Activated naive CD4-positive, alpha-beta T cell treated with anti-CD3 and anti-CD28 coated beads, Interleukin-2, amount 10 ng/mL, durations not matched to agents 5 hours and 36 hours (primary cell): ENCODE results near the gene DNAL4. TPM values are rescaled to one million over a fixed set of nuclear protein-coding genes. Genes with fewer than 3 reads are reported as not detected.

Experiments
- total RNA-seq, 2 experiments: library from RNA; stranded (reverse); gene quantifications; one replicate each; pipeline ENCODE4 v1.2.3, GENCODE V29; 2021

The DNAL4 gene
- total RNA-seq, result 1 to 10 TPM; 8.2 to 8.5 TPM

GRCh38 chr22:38793721-38794466 lies at the start of gene DNAL4:
TSS of gene DNAL4 (minus strand) at chr22:38794143. CDS start at chr22:38782731, 11,412 bp downstream.

GRCh38 chr22:38755911-38756532 lies 37.9 kb downstream of the DNAL4 start, which contains the start of gene SUN2:
TSS of gene SUN2 (minus strand) at chr22:38755998. CDS start at chr22:38752628, 3,370 bp downstream.

Other genes with a start within 250 kb of the DNAL4 start
- 1 to 10 TPM; 8.1 to 9.6 TPM for gene DMC1, start 224.0 kb downstream of the DNAL4 start, total RNA-seq
- under 1 TPM in 1 of 2 experiments, not detected in 1; 0.13 TPM for gene FAM227A, start 137.8 kb downstream of the DNAL4 start, total RNA-seq
- 10 to 100 TPM; 12.6 to 14.1 TPM for gene CBY1, start 137.5 kb downstream of the DNAL4 start, total RNA-seq
- gene TOMM22, start 112.2 kb downstream of the DNAL4 start, total RNA-seq, result 10 to 100 TPM; 76.7 to 77.6 TPM
- gene JOSD1, start 93.2 kb downstream of the DNAL4 start, total RNA-seq, result 10 to 100 TPM; 66.4 to 71.7 TPM
- gene GTPBP1, start 88.2 kb downstream of the DNAL4 start, total RNA-seq, result 10 to 100 TPM; 61.3 to 62.8 TPM
- 100 to 1,000 TPM; 582 to 593 TPM for gene SUN2, start 38.1 kb downstream of the DNAL4 start, total RNA-seq
- 1 to 10 TPM; 1.4 to 1.6 TPM for gene NPTXR, start 49.9 kb upstream of the DNAL4 start, total RNA-seq
- 10 to 100 TPM; 55.7 to 57.8 TPM for gene CBX6, start 78.1 kb upstream of the DNAL4 start, total RNA-seq
- gene APOBEC3A, start 163.5 kb upstream of the DNAL4 start, total RNA-seq, result not detected
- 10 to 100 TPM; 10.1 to 12.1 TPM for gene APOBEC3B, start 188.2 kb upstream of the DNAL4 start, total RNA-seq
- 100 to 1,000 TPM in 1 of 2 experiments, 10 to 100 TPM in 1; 99.8 to 104 TPM for gene APOBEC3C, start 220.1 kb upstream of the DNAL4 start, total RNA-seq
- 10 to 100 TPM; 37.9 to 39.2 TPM for gene APOBEC3D, start 227.0 kb upstream of the DNAL4 start, total RNA-seq
- gene APOBEC3F, start 246.7 kb upstream of the DNAL4 start, total RNA-seq, result 10 to 100 TPM; 23.8 to 26.5 TPM